HepG2 (cell line): ENCODE data around the gene CENPVL3. TPM values are rescaled to one million over a fixed set of nuclear protein-coding genes. Genes with fewer than 3 reads are reported as not detected.

Source experiments
- ATAC-seq: fragments of 200-7000 bp; cut with Tn5 transposase; 3 replicates; pipeline ENCODE4 v1.9.1; 2020; ENCODE audit warnings: mild to moderate bottlenecking, moderate library complexity
- BruUV-seq: library from RNA; stranded (reverse); fragments of 400-500 nt; replicated peaks from 2 replicates; lab custom pipeline; 2021; lab: Mats Ljungman, UMichigan
- CTCF ChIA-PET: fragments of 300-600 bp; formaldehyde crosslinking; extraction: SDS; loops from one replicate; lab custom pipeline; 2021; ENCODE audit warnings: low total read pairs, inconsistent platforms, low intra/inter-chr PET ratio; lab: Yijun Ruan, JAX
- POLR2A ChIA-PET: fragments of 350-600 bp; sonication (Branson Sonifier 250); formaldehyde crosslinking; loops from one replicate; lab custom pipeline; 2020; ENCODE audit warnings: antibody characterized with exemption, inconsistent platforms; lab: Yijun Ruan, JAX
- DNase-seq: peaks from one replicate; pipeline ENCODE4 v3.0.0-alpha.2; 2015; ENCODE audit warnings: low spot score
- FAIRE-seq: peaks from 3 replicates; lab custom pipeline; 2011; peaks lifted over from hg19 to GRCh38; lab: Jason Lieb, UNC
- H2AFZ ChIP-seq: one replicate; pipeline ENCODE4 v1.6.1; 2011; ENCODE audit warnings: low read length, inconsistent platforms
- H3K27ac ChIP-seq: fragments of 300-600 bp; 3 replicates; pipeline ENCODE4 v1.8.0; 2011; ENCODE audit warnings: mixed run types, mild to moderate bottlenecking, mixed read lengths, low read length, inconsistent platforms; ENCODE audit not compliant: insufficient read depth; ENCODE audit errors: extremely low read length
- H3K27me3 ChIP-seq, 2 experiments: fragments of 200-600 bp in 1 of 2; 2 replicates in 1 of 2; 3 replicates in 1 of 2; pipeline versions ENCODE4 v1.6.0 to v1.8.0; 2011; ENCODE audit warnings: low read length in 2 of 2, mild to moderate bottlenecking in 2 of 2, moderate library complexity in 2 of 2, inconsistent platforms in 1 of 2; ENCODE audit not compliant: insufficient read depth in 2 of 2, control insufficient read depth in 1 of 2
- H3K36me3 ChIP-seq, 2 experiments: fragments of 200-600 bp in 1 of 2; replicated peaks in 1 of 2; 2 replicates in 1 of 2; 3 replicates in 1 of 2; pipeline versions ENCODE4 v1.5.1 to v1.8.0; 2011; ENCODE audit warnings: low read length in 2 of 2, inconsistent platforms in 1 of 2; ENCODE audit not compliant: insufficient read depth in 2 of 2, control insufficient read depth in 1 of 2
- H3K4me1 ChIP-seq: 2 replicates; pipeline ENCODE4 v1.5.1; 2012; ENCODE audit warnings: low read length, inconsistent platforms; ENCODE audit not compliant: insufficient read depth
- H3K4me2 ChIP-seq: 2 replicates; pipeline ENCODE4 v1.6.0; 2011; ENCODE audit warnings: low read depth, low read length, inconsistent platforms
- H3K4me3 ChIP-seq, 3 experiments: fragments of 200-600 bp in 1 of 3; sonication (generic), shearing (Covaris generic) in 1 of 3; replicated peaks in 1 of 3; 2 replicates each; pipeline ENCODE4 v1.5.1; 2011 to 2016; ENCODE audit warnings: low read length in 3 of 3, inconsistent platforms in 2 of 3, low read depth in 2 of 3, mild to moderate bottlenecking in 2 of 3, control low read depth in 1 of 3, mixed read lengths in 1 of 3; ENCODE audit not compliant: insufficient read depth in 1 of 3
- H3K79me2 ChIP-seq: one replicate; pipeline ENCODE4 v1.6.1; 2011; ENCODE audit warnings: low read length, inconsistent platforms; ENCODE audit not compliant: insufficient read depth
- H3K9ac ChIP-seq: 2 replicates; pipeline ENCODE4 v1.6.0; 2011; ENCODE audit warnings: mild to moderate bottlenecking, low read depth, low read length, inconsistent platforms; ENCODE audit not compliant: insufficient read depth
- H3K9me3 ChIP-seq: 2 replicates; pipeline ENCODE4 v1.5.1; 2012; ENCODE audit warnings: mild to moderate bottlenecking, low read length
- H4K20me1 ChIP-seq: 2 replicates; pipeline ENCODE4 v1.6.0; 2011; ENCODE audit warnings: inconsistent platforms, mild to moderate bottlenecking, low read length, moderate library complexity; ENCODE audit not compliant: insufficient read depth
- CBX1 ChIP-seq: IDR thresholded peaks from one replicate; pipeline ENCODE4 v1.6.1; 2016; ENCODE audit warnings: antibody characterized with exemption, low read depth
- GPN1 ChIP-seq: sonication (generic); formaldehyde crosslinking; IDR thresholded peaks from 2 replicates; pipeline ENCODE4 v1.5.1; 2020; ENCODE audit warnings: missing genetic modification reagents, borderline replicate concordance
- HHEX ChIP-seq: IDR thresholded peaks from 2 replicates; pipeline ENCODE4 v1.6.1; 2016; ENCODE audit warnings: control low read depth
- HOXA5 ChIP-seq: sonication (generic); formaldehyde crosslinking; IDR thresholded peaks from 2 replicates; pipeline ENCODE4 v1.4.0; 2020; ENCODE audit warnings: missing genetic modification reagents
- IKZF4 ChIP-seq: sonication (generic); formaldehyde crosslinking; IDR thresholded peaks from 2 replicates; pipeline ENCODE4 v1.5.1; 2020; ENCODE audit warnings: borderline replicate concordance, mild to moderate bottlenecking, low read depth, missing genetic modification reagents; ENCODE audit errors: not compliant biosample characterization
- KDM1A ChIP-seq: IDR thresholded peaks from 2 replicates; pipeline ENCODE4 v1.6.1; 2016; ENCODE audit warnings: missing compliant biosample characterization
- MATR3 ChIP-seq: sonication (generic); formaldehyde crosslinking; IDR thresholded peaks from 2 replicates; pipeline ENCODE4 v1.4.0; 2020; ENCODE audit warnings: missing genetic modification reagents
- NCOR1 ChIP-seq: fragments of 200-600 bp; sonication (generic); IDR thresholded peaks from 2 replicates; pipeline ENCODE4 v1.7.0; 2017; ENCODE audit warnings: antibody characterized with exemption, low read length, borderline replicate concordance
- THYN1 ChIP-seq: sonication (generic); formaldehyde crosslinking; IDR thresholded peaks from 2 replicates; pipeline ENCODE4 v1.8.1; 2023; ENCODE audit warnings: low read depth, mild to moderate bottlenecking, moderate library complexity, missing genetic modification reagents, borderline replicate concordance
- ZNF160 ChIP-seq: sonication (generic); formaldehyde crosslinking; IDR thresholded peaks from 2 replicates; pipeline ENCODE4 v1.8.0; 2022; ENCODE audit warnings: mild to moderate bottlenecking, inconsistent platforms, missing genetic modification reagents
- ZNF30 ChIP-seq: sonication (generic); formaldehyde crosslinking; IDR thresholded peaks from 2 replicates; pipeline ENCODE4 v1.5.0; 2020; ENCODE audit warnings: mild to moderate bottlenecking, missing genetic modification reagents
- ZNF337 ChIP-seq: sonication (generic); formaldehyde crosslinking; IDR thresholded peaks from 2 replicates; pipeline ENCODE4 v1.5.1; 2020; ENCODE audit warnings: missing genetic modification reagents, low read depth, mild to moderate bottlenecking, borderline replicate concordance
- ZNF44 ChIP-seq: sonication (generic); formaldehyde crosslinking; IDR thresholded peaks from 2 replicates; pipeline ENCODE4 v1.5.1; 2020; ENCODE audit warnings: mild to moderate bottlenecking, missing genetic modification reagents
- ZNF747 ChIP-seq: sonication (generic); formaldehyde crosslinking; IDR thresholded peaks from 2 replicates; pipeline ENCODE4 v1.8.1; 2023; ENCODE audit warnings: missing genetic modification reagents, mild to moderate bottlenecking, borderline replicate concordance
- WGBS: methylation state at CpG from one replicate; pipeline ENCODE4 v1.1.6; 2017; ENCODE audit warnings: low lambda C conversion rate; 5-methylcytosine and 5-hydroxymethylcytosine counted together
- in situ Hi-C: cut with HindIII; loops from 2 replicates; pipeline ENCODE4 v1.10.0; 2017; ENCODE audit warnings: low pct_unique_long_range_greater_than_20kb; ENCODE audit not compliant: extremely low pct_ligation_motif_present
- intact Hi-C: fragments of 100-400 bp; cut with micrococcal nuclease; formaldehyde crosslinking; loops from one replicate; pipeline ENCODE4 v1.10.0; 2022; ENCODE audit not compliant: unreplicated experiment
- polyA plus RNA-seq, 8 experiments: library from polyadenylated mRNA; depleted of rRNA in 3 of 8; stranded (reverse) in 7 of 8; unstranded in 1 of 8; fragments of >200 nt; fragmentation: Illumina TruSeq in 4 of 8; extraction: Trizol in 4 of 8; gene quantifications; 2 replicates each; pipeline versions ENCODE4 v1.2.1 to v1.2.3, GENCODE V29; 2011 to 2016; ENCODE audit warnings: low read depth in 4 of 8, missing spikeins in 1 of 8, mixed read lengths in 1 of 8; ENCODE audit not compliant: insufficient read depth in 1 of 8
- total RNA-seq, 5 experiments: library from RNA; depleted of rRNA; stranded (reverse); fragments of >200 nt; fragmentation: Illumina TruSeq; extraction: Trizol; gene quantifications; 2 replicates each; pipeline ENCODE4 v1.2.3, GENCODE V29; 2016; ENCODE audit warnings: low read depth in 1 of 5
- TF ChIP-seq, protein P1 (sequence below): sonication (generic); formaldehyde crosslinking; IDR thresholded peaks from 2 replicates; pipeline ENCODE4 v1.8.0; 2022; ENCODE audit warnings: mild to moderate bottlenecking, missing genetic modification reagents, moderate library complexity
- TF ChIP-seq, protein P2 (sequence below): sonication (generic); formaldehyde crosslinking; IDR thresholded peaks from 2 replicates; pipeline ENCODE4 v1.5.0; 2020; ENCODE audit warnings: missing genetic modification reagents
- TF ChIP-seq, protein P3 (sequence below): IDR thresholded peaks from 2 replicates; pipeline ENCODE4 v1.6.1; 2012; ENCODE audit warnings: low read length, improper control_type of control experiment

CENPVL3 gene
- total and polyA plus RNA-seq, 2 of the 13 experiments (the other 11 are each of a cell fraction or from before 2014, with no cell fraction given), result not detected

DNA sequence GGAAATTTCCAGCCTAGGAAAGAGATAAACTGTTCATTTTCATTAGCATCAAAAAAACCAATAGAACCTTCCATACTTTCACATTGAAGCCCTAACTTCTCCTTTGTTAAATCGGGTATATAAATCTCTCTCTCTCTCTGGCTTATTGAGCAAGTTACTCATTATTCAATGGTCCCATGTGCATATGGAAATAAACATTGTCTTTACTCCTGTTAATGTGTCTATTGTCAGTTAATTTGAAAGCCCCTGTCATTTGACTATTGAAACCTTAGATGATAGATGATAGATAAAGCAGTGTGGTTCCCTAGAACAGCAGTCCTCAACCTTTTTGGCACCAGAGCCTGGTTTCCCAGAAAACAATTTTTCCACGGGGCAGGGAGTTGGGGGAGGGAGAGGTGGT lies 46.8 kb downstream of the CENPVL3 start (continued):
- TF ChIP-seq IKZF4 (CRISPR knock-in tag) (no peak), HOXA5 (no peak), ZNF337 (CRISPR knock-in tag) (no peak)
- TF ChIP-seq, protein P1, sequence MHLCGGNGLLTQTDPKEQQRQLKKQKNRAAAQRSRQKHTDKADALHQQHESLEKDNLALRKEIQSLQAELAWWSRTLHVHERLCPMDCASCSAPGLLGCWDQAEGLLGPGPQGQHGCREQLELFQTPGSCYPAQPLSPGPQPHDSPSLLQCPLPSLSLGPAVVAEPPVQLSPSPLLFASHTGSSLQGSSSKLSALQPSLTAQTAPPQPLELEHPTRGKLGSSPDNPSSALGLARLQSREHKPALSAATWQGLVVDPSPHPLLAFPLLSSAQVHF (CRISPR knock-in tag), result no peak

DNA sequence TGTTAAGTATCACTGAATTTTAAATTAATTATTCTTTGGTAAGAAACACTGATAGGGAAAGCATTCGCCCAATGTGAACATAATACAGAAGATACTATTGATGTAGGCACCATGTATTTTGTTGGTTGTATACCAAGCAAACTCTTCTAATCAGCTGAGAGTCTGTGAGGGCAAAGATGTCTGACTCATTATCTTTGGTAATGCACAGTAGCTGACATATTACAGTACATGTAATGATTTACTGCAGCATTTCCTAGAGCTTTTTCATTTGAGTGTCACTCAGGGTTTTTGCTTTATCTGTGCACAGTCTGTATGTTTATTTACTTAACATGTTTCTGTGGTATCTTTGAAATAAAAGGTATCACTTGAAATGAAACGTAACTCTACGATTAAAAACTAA lies 49.2 kb downstream of the CENPVL3 start:
- Histone ChIP-seq H3K9ac (no peak overlapping the region), H3K4me2 (no peak overlapping the region), H3K27me3 (no peaks in the 10 kb centered on the region), H3K4me1 (no peaks in the 10 kb centered on the region), H3K27ac (no peak overlapping the region), H2AFZ (no peak overlapping the region), H3K9me3 (no peaks in the 10 kb centered on the region), H3K36me3 (no peaks in the 10 kb centered on the region), H4K20me1 (no peaks in the 10 kb centered on the region), H3K79me2 (no peaks in the 10 kb centered on the region), H3K4me3 (no peak overlapping the region)
- no TSS peak for BruUV-seq
- 0% methylated on average over 3 of the region's 3 CpGs for WGBS
- FAIRE-seq (no peak), ATAC-seq (no peak), DNase-seq (no peak)
- in situ Hi-C loops (no loop called here), intact Hi-C loops (no loop called here)
- CTCF ChIA-PET, result no interaction called here
- POLR2A ChIA-PET, result no interaction called here
- TF ChIP-seq KDM1A, result no peak
- no peak for TF ChIP-seq ZNF44 (CRISPR knock-in tag)
- TF ChIP-seq ZNF747 (CRISPR knock-in tag), result no peak
- no peak for TF ChIP-seq ZNF30
- TF ChIP-seq ZNF160 (CRISPR knock-in tag), result no peak
- no peak for TF ChIP-seq MATR3 (CRISPR knock-in tag)
- TF ChIP-seq, protein P2, sequence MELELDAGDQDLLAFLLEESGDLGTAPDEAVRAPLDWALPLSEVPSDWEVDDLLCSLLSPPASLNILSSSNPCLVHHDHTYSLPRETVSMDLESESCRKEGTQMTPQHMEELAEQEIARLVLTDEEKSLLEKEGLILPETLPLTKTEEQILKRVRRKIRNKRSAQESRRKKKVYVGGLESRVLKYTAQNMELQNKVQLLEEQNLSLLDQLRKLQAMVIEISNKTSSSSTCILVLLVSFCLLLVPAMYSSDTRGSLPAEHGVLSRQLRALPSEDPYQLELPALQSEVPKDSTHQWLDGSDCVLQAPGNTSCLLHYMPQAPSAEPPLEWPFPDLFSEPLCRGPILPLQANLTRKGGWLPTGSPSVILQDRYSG (CRISPR knock-in tag), result no peak
- no peak for TF ChIP-seq GPN1 (CRISPR knock-in tag)
- TF ChIP-seq CBX1, result no peak
- TF ChIP-seq, protein P3, sequence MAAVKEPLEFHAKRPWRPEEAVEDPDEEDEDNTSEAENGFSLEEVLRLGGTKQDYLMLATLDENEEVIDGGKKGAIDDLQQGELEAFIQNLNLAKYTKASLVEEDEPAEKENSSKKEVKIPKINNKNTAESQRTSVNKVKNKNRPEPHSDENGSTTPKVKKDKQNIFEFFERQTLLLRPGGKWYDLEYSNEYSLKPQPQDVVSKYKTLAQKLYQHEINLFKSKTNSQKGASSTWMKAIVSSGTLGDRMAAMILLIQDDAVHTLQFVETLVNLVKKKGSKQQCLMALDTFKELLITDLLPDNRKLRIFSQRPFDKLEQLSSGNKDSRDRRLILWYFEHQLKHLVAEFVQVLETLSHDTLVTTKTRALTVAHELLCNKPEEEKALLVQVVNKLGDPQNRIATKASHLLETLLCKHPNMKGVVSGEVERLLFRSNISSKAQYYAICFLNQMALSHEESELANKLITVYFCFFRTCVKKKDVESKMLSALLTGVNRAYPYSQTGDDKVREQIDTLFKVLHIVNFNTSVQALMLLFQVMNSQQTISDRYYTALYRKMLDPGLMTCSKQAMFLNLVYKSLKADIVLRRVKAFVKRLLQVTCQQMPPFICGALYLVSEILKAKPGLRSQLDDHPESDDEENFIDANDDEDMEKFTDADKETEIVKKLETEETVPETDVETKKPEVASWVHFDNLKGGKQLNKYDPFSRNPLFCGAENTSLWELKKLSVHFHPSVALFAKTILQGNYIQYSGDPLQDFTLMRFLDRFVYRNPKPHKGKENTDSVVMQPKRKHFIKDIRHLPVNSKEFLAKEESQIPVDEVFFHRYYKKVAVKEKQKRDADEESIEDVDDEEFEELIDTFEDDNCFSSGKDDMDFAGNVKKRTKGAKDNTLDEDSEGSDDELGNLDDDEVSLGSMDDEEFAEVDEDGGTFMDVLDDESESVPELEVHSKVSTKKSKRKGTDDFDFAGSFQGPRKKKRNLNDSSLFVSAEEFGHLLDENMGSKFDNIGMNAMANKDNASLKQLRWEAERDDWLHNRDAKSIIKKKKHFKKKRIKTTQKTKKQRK, result no peak
- TF ChIP-seq HHEX (CRISPR knock-in tag), result no peak
- no peak for TF ChIP-seq THYN1 (CRISPR knock-in tag)
- TF ChIP-seq NCOR1, result no peak
